LNCaP clone FGC (cell line): Measurements from ENCODE around the gene CST4.
"Not testable (repeated sequence)": the region's sequence is repeated elsewhere in the genome, so short reads cannot be mapped to it uniquely, and the experiment has no call there.

ENCODE experiments used
- DNase-seq: peaks from one replicate; pipeline ENCODE4 v3.0.0-alpha.2; 2011; ENCODE audit warnings: low read depth
- H3K4me3 ChIP-seq: 2 replicates; pipeline ENCODE4 v1.5.1; 2011; ENCODE audit warnings: mild to moderate bottlenecking, low read depth, low read length, control low read depth
- CTCF ChIP-seq: IDR thresholded peaks from 2 replicates; pipeline ENCODE4 v1.5.1; 2012; ENCODE audit warnings: mild to moderate bottlenecking; ENCODE audit not compliant: control insufficient read depth, insufficient read depth; ENCODE audit errors: extremely low read depth

Gene CST4

GRCh38 chr20:23666189-23666588 lies 22.6 kb downstream of the CST4 start:
- 0 out of 2 replicates have a peak, but pooled peaks have one; percentile 9 for TF ChIP-seq CTCF
- DNase-seq, result no peak
- no peak overlapping the region for H3K4me3 ChIP-seq

GRCh38 chr20:23664954-23665353 lies 23.9 kb downstream of the CST4 start:
- H3K4me3 ChIP-seq, result no peak overlapping the region
- no peak for DNase-seq
- no peak for TF ChIP-seq CTCF

- DNase-seq, H3K4me3 ChIP-seq: not testable (repeated sequence)
Measured at GRCh38 chr20:23664046-23664445, 24.8 kb downstream of the CST4 start.

GRCh38 chr20:23663180-23663579 lies 25.7 kb downstream of the CST4 start:
- no peak overlapping the region for H3K4me3 ChIP-seq
- no peak for DNase-seq
- no peak for TF ChIP-seq CTCF

GRCh38 chr20:23662276-23662870 lies 26.5 kb downstream of the CST4 start:
- TF ChIP-seq CTCF, result no peak
- H3K4me3 ChIP-seq, result no peak overlapping the region
- no peak for DNase-seq

GRCh38 chr20:23661002-23661429 lies 27.8 kb downstream of the CST4 start:
- no peak overlapping the region for H3K4me3 ChIP-seq
- TF ChIP-seq CTCF, result no peak
- DNase-seq, result no peak

- TF ChIP-seq CTCF, result no peak
- DNase-seq, result no peak
Measured at GRCh38 chr20:23659989-23660837, 28.6 kb downstream of the CST4 start.

GRCh38 chr20:23659610-23659988 lies 29.2 kb downstream of the CST4 start:
- not testable (repeated sequence) for DNase-seq

More at GRCh38 chr20:23659989-23660837, 28.6 kb downstream of the CST4 start:
- H3K4me3 ChIP-seq, result no peak overlapping the region

More at GRCh38 chr20:23659610-23659988, 29.2 kb downstream of the CST4 start:
- H3K4me3 ChIP-seq, result not testable (repeated sequence)
